Middle frontal gyrus (tissue), 1 donor: Measurements from ENCODE around the gene CRTC1.
"Not testable (repeated sequence)": the region's sequence is repeated elsewhere in the genome, so short reads cannot be mapped to it uniquely, and the experiment has no call there.

Source experiments
- DNase-seq: peaks from one replicate; pipeline ENCODE4 v3.0.0-alpha.2; 2015; ENCODE audit warnings: low spot score; ENCODE audit errors: extremely low spot score

Gene CRTC1

DNA sequence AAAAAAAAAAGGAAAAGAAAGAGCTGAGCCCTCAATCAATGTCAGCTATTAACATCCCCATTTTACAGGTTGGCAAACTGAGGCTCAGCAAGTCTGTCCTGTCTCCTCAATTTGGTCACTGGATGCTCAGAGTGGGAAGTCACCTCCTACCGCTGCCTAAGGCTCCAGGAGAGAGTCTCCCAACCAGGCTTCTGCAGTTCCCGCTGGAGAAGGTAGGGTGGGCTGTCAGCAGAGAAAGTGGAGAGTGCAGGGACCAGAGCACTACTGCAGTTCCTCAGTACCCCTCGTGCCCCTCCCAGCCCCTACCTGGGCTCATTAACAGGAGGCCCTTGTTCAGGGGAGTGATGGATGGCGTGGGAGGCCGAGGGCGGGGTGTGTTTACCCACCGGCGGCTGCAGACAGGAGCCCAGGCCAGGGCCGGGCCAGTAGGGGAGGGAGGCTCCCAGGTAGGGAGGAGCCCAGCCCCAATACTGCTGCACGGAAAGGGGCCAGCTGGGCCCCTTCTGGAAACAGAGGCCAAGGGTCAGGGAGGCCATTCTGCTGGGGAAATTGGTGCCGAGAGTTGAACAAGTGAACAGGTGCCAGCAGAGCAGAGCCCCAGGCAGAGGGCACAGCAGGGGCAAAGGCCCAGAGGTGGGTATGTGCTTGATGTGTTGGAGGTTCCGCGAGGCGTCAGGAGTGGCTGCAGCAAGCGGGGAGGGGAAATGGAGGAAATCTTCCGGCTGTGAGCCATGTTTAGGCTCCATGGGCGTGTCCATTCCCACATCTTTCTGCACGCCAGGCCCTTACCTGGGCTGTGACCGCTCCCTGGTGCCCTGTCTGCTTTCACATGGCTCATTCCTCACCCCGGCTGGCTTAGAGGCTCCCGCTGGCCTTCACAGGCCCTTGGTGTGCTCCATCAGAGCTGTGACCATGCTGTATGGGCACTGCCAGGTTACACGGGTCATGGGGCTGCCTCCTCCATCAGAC, 115.2 kb downstream of the CRTC1 start:
- DNase-seq = no peak

DNA sequence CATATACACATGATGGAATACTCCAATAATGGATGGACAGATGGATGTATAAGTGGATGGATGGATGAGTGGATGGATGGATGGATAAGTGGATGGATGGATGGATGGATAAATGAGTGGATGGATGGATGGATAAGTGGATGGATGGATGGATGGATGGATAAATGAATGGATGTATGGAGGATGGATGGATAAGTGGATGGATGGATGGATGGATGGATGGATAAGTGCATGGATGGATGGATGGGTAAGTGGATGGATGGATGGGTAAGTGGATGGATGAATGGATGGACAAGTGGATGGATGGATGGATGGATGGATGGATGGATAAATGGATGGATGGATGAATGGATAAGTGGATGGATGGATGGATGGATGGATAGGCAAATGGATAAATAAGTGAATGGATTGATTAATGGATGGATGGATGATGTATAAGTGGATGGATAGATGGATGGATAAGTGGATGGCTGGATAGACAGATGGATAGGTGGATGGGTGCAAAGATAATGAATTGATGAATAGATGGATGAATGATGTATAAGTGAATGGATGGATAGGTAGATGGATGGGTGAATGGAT, 116.0 kb downstream of the CRTC1 start:
- no peak for DNase-seq

DNA sequence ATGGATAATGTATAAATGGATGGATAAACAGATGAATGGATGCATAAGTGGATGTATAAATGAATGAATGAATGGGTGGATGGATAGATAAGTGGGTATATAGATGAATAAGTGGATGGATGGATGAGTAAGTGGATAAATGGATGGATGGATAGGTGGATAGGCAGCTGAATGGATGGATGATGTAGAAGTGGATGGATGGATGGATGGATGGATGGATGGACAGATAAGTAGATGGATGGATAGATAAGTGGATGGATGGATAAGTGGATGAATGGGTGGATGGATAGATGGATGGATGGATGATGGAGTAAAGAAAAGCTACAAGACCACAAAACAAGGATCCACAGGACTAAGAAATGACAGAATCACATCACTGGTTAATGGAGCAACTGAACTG, 116.6 kb downstream of the CRTC1 start:
- no peak for DNase-seq

DNA sequence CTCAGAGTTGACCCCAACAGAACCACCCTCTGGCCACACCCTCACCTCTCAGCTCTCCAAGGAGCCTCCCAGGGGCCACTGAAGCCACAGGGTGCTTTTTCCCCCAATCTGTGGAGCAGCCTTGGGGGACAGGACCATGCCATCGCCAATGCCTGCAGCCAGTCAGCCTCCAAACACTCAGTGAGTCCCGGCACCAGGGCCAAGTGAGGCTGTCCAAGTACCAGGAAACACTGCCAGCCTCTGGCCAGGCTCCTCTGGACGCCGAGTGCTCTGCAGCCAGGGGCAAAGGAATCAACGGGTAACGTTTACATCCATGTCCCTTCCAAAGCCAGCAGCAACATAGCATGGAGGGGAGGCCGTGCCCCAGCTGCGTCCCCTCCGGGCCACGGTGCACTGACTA, 117.2 kb downstream of the CRTC1 start:
- DNase-seq = no peak

DNA sequence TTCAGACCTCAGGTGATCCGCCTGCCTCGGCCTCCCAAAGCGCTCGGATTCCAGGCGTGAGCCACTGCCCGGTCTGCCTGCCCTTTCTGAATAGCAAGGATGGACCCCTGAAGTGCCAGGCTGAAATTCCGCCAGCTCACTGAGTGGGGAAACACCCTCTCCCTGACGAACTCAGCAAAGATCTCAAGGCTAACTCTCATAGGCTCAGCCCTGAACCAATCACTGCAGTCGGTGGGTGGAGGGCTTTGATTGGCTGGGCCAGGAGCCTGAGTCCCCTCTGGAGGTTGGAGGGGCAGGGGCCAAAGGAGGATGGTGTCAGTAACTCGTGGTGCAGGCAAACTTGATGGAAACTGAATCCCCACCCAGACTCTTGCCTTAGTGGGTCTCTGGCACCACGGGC, 118.9 kb downstream of the CRTC1 start:
- no peak for DNase-seq

DNA sequence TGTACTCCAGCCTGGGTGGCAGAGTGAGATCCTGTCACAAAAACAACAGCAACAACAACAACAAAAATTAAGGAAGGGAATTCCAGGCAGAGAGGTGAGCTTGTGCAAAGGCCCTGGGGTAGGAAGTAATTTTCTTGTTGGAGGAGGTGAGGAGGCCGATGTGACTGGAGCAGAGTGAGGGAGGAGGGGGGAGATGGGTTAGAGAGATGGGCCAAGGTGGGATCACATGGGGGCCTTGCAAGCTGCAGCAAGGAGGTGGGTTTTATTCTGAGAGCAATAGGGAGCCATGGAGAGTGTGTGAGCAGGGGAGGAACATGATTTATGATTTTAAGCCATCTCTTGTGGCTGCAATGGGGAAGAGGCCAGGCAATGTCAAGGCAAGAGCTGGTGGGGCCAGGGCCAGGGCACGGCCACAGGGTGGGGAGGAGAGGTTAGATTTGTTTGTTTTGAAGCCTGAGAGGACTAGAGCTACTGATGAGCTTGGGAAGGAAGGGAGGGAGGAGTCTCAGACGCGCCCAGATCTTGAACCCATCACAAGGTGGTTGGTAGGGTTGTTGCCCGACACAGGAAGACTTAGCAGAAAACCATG, 120.2 kb downstream of the CRTC1 start:
- DNase-seq = no peak

DNA sequence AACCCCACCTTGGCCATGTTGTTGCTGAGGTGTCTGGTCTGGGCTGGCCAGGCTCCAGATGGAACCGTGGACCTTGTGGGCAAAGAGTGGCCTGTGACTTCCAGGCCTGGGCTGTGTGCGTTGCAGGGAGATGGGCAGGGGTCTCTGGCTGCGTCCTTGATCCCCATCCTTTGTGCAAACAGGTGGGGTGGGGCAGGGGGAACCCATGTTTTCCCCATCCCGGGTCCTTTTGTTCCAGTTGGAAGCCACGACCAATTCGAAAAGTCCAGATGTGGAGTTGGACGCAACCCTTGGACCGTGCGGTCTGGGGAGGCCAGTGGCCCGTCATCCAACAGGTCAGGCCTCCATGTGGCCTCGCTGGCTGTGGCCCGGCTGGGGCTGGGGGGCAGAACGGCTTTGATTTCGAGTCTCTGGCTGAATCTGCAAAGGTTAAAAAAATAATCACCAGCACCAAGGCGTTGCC, 120.7 kb downstream of the CRTC1 start:
- no peak for DNase-seq

DNA sequence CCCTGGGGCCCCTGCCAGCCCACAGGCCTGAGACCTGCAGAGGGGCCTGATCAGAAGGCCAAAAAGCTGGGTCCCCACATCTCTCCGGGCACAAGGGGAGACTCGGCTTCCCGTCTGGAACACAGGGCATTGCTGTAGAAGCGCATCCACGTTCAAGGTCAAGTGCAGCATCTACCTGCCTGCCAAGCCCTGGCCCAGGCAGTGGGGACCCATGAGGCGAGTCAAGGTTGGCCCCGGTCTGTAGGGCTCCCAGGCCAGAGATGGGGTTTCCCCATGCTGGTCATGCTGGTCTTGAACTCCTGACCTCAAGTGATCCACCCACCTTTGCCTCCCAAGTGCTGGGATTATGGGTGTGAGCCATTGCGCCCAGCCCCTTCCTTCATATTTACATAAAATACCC, 121.2 kb downstream of the CRTC1 start:
- DNase-seq = no peak

DNA sequence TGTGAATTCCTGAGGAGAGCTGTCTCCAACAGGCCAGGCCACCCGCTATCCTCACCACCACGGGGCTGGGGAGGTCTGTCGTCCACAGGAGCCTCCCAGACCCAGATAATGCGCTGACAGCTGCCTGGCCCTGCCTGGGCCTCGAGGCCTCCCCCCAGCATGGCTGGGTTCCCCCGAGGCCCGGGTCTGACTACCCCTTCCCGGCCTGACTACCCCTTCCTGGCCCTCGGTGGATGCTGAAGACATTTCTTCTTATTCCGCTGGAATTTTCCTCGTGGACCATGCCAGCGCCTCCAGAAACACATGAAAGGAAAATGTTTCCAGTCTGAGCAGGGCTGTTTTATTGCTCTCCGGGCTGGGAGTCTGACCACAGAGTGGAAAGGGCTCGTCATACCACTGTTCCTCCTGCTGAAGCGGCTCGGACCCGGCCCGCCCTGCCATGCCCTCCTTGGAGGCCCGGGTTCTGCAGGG, 124.4 kb downstream of the CRTC1 start:
- DNase-seq = no peak

DNA sequence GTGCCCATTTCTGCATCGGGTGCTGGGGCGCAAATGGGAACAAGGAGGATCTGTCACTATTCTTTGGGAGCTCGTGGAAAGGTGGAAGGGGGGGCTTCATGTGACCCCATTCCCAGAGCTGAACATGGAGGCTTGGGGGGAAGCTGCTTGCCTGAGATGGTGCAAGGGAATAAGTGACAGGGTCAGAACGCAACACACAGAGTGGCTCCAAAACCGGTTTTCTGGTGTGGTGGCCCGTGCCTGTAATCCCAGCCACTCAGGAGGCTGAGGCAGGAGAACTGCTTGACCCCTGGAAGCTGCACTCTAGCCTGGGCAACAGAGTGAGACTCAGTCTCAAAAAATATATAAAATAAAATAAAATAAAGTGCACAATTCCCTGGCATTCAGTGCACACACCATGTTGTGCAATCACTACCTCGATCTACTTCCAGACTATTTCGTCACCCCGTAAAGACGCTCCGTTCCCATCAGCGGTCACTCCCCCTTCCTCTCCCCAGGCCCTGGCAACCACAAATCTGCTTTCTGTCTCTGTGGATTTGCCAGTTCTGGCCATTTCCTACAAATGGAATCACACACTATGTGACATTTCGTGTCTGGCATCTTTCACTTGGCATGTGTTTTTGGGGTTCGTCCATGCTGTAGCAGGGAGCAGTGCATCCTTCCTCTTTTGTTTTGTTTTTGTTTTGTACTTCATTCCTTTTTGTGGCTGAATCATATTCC, 125.8 kb downstream of the CRTC1 start:
- DNase-seq = no peak

DNA sequence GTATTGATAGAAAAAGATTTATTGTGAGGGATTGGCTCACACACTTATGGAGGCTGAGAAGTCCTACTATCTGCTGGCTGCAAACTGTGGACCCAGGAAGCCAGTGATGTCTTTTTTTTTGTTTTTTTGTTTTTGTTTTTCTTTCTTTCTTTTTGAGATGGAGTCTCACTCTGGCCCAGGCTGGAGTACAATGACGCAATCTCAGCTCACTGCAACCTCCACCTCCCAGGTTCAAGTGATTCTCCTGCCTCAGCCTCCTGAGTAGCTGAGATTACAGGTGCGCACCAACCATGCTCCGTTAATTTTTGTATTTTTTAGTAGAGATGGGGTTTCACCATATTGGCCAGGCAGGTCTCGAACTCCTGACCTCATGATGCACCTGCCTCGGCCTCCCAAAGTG, 128.2 kb downstream of the CRTC1 start:
- not testable (repeated sequence) for DNase-seq

DNA sequence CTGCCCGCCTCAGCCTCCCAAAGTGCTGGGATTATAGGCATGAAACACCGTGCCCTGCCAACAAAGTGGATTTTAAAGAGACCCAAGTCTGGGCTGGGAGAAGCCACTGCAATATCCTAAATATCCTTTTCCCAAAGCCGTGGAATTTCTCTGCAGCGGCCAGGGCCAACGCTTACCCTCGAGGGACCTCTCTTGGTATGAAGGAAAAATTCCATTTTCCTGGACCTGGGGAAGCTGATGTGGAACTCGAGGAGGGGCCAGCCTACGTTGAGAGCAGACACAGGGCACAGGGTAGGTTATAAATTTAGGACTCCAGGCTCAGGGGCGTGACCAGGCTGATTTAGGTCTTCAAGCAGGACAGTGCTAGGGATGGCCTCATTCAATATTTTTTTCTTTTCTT, 130.6 kb downstream of the CRTC1 start:
- no peak for DNase-seq

DNA sequence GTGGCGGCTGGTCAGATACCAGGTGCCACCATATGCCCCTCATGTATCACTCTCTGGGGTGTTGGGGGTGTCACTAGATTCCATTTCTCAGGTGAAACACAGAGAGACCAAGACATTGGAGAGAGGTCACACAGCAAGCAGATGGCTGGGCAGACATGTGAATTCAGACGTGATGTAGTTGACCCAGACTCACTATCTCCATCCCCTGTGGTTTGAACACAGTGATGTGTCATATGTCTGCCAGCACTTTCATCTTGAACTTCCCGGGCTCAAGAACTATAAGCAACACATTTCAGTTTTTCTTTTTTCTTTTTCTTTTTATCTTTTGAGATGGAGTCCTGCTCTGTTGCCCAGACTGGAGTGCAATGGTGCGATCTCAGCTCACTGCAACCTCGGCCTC, 132.2 kb downstream of the CRTC1 start:
- no peak for DNase-seq

DNA sequence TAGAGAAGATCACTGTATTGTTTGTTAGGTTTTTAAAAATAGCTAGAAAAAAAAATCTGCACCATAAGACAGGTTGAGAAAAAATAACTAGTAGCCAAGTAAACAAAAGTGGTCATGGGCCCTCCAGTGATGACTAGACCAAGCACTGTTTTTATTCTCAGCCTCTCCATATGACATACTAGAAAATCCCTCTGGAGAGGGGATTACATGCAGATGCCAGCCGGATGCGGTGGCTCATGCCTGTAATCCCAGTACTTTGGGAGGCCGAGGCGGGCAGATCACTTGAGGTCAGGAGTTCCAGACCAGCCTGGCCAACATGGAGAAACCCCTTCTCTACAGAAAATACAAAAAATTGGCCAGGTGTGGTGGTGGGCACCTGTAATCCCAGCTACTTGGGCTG, 133.2 kb downstream of the CRTC1 start:
- not testable (repeated sequence) for DNase-seq

DNA sequence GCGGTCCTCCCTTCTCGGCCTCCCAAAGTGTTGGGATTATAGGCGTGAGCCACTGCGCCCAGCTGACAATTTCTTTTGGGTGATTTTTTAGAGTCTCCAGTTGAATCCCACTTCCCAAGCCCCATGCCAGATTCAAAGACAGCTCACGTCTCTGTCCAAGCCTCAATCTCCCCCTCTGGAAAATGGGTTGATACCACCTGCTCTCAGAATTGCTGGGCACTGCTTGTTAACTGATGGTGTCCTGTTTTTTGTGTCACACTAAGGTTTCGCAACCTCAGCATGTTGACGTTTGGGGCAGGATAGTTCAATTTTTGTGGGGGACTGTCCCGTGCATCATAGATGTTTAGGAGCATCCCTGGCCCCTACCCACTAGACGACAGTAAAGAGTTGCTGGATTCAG, 134.1 kb downstream of the CRTC1 start:
- no peak for DNase-seq

DNA sequence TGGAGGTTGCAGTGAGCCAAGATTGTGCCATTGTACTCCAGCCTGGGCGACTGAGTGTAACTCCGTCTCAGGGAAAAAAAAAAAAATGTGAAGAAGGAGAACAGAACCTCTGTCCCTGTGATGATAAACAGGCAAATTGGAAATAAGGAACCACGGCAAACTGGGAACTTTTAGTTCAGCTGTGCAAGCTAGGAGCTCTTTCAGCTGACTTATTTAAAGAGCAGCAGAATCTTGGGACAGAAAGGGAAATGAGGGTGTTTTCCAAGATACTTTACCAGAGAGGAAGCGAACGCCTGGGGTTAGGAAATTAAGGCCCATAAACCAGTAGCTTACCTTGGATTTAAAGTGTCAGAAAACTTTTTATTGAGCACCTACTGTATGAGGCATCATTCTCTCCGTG, 145.3 kb downstream of the CRTC1 start:
- no peak for DNase-seq

DNA sequence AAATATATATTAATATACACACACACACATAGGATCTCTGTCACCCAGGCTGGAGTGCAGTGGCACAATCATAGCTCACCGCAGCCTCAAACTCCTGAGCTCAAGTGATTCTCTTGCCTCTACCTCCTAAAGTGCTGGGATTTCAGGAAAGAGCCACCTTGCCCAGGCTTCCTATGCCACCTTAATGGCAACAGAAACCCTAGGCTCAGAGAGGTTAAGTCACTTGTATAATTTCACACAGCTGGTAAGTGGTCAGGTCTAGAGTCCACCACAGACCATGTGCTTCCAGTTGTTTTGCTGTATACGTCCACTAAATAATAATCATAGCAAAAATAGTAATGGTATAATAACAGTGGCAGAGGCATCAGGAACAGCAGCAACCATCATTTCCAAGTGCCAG, 147.0 kb downstream of the CRTC1 start:
- DNase-seq = no peak

DNA sequence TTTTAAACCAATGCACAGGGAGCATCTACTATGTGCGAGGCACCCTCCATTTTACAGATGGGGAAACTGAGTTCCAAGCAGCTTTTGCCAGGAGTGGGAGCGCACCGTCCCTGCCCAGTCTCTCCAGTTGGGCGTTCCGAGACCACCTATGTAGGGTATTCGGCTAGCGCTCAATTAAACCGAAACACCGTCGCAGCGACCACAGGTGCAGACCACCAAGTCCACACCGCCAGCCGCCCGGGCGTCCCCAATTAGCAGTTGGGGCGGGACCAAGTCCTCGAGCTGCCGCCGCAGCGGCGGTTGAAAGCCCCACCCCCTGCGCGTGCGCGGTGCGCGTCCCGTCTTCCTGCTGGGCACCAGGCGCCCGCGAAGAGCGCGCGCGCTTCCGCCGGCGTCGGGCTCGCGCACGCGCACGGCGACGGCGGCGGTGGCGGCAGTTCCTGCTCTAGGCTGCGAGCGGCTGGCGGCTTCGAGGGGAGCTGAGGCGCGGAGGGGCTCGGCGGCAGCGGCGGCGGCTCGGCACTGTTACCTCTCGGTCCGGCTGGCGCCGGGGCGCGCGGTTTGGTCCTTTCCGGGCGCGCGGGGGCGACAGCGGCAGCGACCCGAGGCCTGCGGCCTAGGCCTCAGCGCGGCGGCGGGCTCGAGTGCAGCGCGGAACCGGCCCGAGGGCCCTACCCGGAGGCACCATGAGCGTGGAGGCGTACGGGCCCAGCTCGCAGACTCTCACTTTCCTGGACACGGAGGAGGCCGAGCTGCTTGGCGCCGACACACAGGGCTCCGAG, 148.2 kb downstream of the CRTC1 start, which contains the start of gene UPF1:
UPF1 (plus strand) TSS at position 436 of the 782 bp plus-strand sequence; CDS start at position 687, 251 bp downstream.
- peak; percentile 82 for DNase-seq
